Stomach (tissue), 9 donors: Measurements from ENCODE around the gene USP4. TPM values are rescaled to one million over a fixed set of nuclear protein-coding genes. Genes with fewer than 3 reads are reported as not detected.

Experiments used
- DNase-seq, 2 donors: peaks; one replicate each; pipeline versions ENCODE4 v3.0.0 to v3.0.0-alpha.2; 2013 to 2019
- H3K27ac ChIP-seq, 5 donors: fragments of 200-600 bp in 4 of 5; sonication (generic) in 4 of 5; one replicate each; pipeline ENCODE4 v1.5.1; 2013 to 2019; ENCODE audit warnings: mild to moderate bottlenecking in 1 of 5, moderate library complexity in 1 of 5
- H3K27me3 ChIP-seq, 3 donors: fragments of 200-600 bp; sonication (generic); one replicate each; pipeline ENCODE4 v1.5.1; 2017 to 2019; ENCODE audit warnings: mixed run types in 1 of 3
- H3K36me3 ChIP-seq, 4 donors: fragments of 200-600 bp; sonication (generic); 1 replicate in 3 of 4; 2 replicates in 1 of 4; pipeline ENCODE4 v1.5.1; 2016 to 2019
- H3K4me1 ChIP-seq, 4 donors: fragments of 200-600 bp; sonication (generic); one replicate each; pipeline ENCODE4 v1.5.1; 2016 to 2019
- H3K4me3 ChIP-seq, 4 donors: fragments of 200-600 bp; sonication (generic) in 3 of 4; one replicate each; pipeline ENCODE4 v1.5.1; 2016 to 2019; ENCODE audit warnings: mild to moderate bottlenecking in 1 of 4
- H3K9me3 ChIP-seq, 4 donors: fragments of 200-600 bp; sonication (generic); one replicate each; pipeline ENCODE4 v1.5.1; 2016 to 2019
- EP300 ChIP-seq: sonication (generic); formaldehyde crosslinking; IDR thresholded peaks from one replicate; pipeline ENCODE4 v1.6.1; 2017; ENCODE audit warnings: antibody characterized with exemption
- POLR2A ChIP-seq, 4 donors: fragments of 450-650 bp; IDR thresholded peaks; one replicate each; pipeline ENCODE4 v1.6.1; 2016; ENCODE audit warnings: antibody characterized with exemption in 4 of 4, control low read depth in 2 of 4, mild to moderate bottlenecking in 1 of 4, moderate library complexity in 1 of 4
- POLR2AphosphoS5 ChIP-seq, 3 donors: sonication (generic); formaldehyde crosslinking; IDR thresholded peaks; one replicate each; pipeline ENCODE4 v1.6.1; 2016; ENCODE audit warnings: antibody characterized with exemption in 3 of 3
- WGBS, 5 donors: extraction: QIAGEN DNeasy Blood & Tissue Kit in 3 of 5; methylation state at CpG; one replicate each; pipeline versions ENCODE4 v1.1.5 to v1.1.7; 2013 to 2018; 5-methylcytosine and 5-hydroxymethylcytosine counted together
- intact Hi-C: fragments of 100-400 bp; cut with DNase I; formaldehyde crosslinking; loops from one replicate; pipeline ENCODE4 v1.15.1; 2023; ENCODE audit warnings: low total_unique reads
- polyA plus RNA-seq, 3 donors: library from polyadenylated mRNA; stranded (reverse); fragments of 200-250 nt; gene quantifications; one replicate each; pipeline ENCODE4 v1.2.3, GENCODE V29; 2013
- total RNA-seq, 5 donors: library from RNA; depleted of rRNA; stranded (reverse); fragments of >200 nt; gene quantifications; one replicate each; pipeline versions ENCODE4 v1.1.0 to v1.2.3, GENCODE V29; 2014 to 2016
- TF ChIP-seq, protein P1 (sequence below), 7 experiments: fragments of 450-650 bp in 4 of 7; fragments of 200-600 bp in 3 of 7; sonication (generic) in 3 of 7; IDR thresholded peaks; one replicate each; pipeline ENCODE4 v1.5.1; 2016 to 2019; ENCODE audit warnings: antibody characterized with exemption in 7 of 7, control low read depth in 2 of 7, mild to moderate bottlenecking in 1 of 7
- donor health status: healthy with polysubstance abuse.
- donor health status: Bipolar disorder and iron deficiency.
- donor health status: healthy.

Gene USP4
- total and polyA plus RNA-seq, 8 donors: 21.9 to 123 (median 24.5) TPM

DNA sequence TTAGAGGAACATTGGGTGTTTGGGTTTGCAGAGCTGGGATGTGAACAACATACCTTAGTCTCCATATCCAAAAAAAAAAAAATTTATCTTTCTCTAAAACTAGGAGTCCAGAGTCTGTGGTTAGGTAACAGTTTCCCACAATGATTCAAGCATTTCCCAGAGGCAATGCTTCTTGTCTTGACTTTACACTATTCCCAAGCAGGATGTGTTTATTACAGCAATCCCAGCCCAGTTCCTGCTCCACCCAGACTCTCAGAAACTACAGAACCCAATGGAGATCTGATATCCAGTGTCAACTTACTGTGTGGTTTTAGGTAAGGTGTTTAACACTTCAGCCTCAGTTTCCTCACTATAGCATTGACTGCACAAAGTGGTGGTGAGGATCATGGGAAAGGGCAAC lies 60.5 kb downstream of the USP4 start:
- Histone ChIP-seq H3K27me3 (no peaks in the 10 kb centered on the region), H3K36me3 (peaks cover 34 to 66% (median 65%) of the 10 kb centered on the region in 4 donors), H3K4me3 (no peak overlapping the region), H3K9me3 (no peaks in the 10 kb centered on the region), H3K27ac (peak overlapping the region; percentile 36 to 96 (median 95)), H3K4me1 (peaks cover 18 to 42% (median 34%) of the 10 kb centered on the region in 4 donors)
- DNase-seq: peak in 1 of 2 donors; percentile 23
- intact Hi-C loops: no loop called here
- TF ChIP-seq POLR2A (IDR thresholded peaks at IDR 0.05) (no peak), EP300 (no peak), POLR2AphosphoS5 (IDR thresholded peaks at IDR 0.05) (peak in 1 of 3 donors; percentile 21)

DNA sequence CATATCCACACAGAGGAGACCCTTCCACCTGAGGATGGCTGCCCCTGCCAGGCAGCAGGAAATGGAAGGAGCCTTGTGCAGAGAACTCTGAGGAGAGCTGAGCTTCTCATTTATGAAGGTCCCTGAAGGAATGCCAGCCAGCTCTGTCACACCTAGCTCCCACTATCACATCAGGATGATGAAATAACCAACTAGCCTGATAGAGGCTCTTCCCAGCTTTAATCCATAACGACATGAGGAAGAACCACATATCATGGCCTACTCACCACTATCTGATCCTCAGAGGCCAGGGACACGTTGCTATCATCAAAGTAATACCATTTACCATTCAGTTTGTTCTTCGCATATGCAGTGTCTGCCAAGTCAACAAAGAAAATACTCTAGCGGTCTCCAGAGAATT lies 61.3 kb downstream of the USP4 start:
- TF ChIP-seq EP300 (no peak), POLR2A (IDR thresholded peaks at IDR 0.05) (no peak), POLR2AphosphoS5 (IDR thresholded peaks at IDR 0.05) (no peak)
- TF ChIP-seq, protein P1, sequence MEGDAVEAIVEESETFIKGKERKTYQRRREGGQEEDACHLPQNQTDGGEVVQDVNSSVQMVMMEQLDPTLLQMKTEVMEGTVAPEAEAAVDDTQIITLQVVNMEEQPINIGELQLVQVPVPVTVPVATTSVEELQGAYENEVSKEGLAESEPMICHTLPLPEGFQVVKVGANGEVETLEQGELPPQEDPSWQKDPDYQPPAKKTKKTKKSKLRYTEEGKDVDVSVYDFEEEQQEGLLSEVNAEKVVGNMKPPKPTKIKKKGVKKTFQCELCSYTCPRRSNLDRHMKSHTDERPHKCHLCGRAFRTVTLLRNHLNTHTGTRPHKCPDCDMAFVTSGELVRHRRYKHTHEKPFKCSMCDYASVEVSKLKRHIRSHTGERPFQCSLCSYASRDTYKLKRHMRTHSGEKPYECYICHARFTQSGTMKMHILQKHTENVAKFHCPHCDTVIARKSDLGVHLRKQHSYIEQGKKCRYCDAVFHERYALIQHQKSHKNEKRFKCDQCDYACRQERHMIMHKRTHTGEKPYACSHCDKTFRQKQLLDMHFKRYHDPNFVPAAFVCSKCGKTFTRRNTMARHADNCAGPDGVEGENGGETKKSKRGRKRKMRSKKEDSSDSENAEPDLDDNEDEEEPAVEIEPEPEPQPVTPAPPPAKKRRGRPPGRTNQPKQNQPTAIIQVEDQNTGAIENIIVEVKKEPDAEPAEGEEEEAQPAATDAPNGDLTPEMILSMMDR (IDR thresholded peaks at IDR 0.05): no peak
- peaks cover 26 to 58% (median 57%) of the 10 kb centered on the region in 4 donors for H3K36me3 ChIP-seq
- H3K4me3 ChIP-seq: no peak overlapping the region
- no peaks in the 10 kb centered on the region for H3K27me3 ChIP-seq
- H3K9me3 ChIP-seq: no peaks in the 10 kb centered on the region
- peak overlapping the region in 4 of 5 donors; percentile 93 to 96 (median 96) for H3K27ac ChIP-seq
- DNase-seq: no peak
- 26 to 44% (median 37%) methylated on average over 4 of the region's 4 CpGs for WGBS, 5 donors
- intact Hi-C loops: no loop called here
- H3K4me1 ChIP-seq: peaks cover 18 to 42% (median 34%) of the 10 kb centered on the region in 4 donors

DNA sequence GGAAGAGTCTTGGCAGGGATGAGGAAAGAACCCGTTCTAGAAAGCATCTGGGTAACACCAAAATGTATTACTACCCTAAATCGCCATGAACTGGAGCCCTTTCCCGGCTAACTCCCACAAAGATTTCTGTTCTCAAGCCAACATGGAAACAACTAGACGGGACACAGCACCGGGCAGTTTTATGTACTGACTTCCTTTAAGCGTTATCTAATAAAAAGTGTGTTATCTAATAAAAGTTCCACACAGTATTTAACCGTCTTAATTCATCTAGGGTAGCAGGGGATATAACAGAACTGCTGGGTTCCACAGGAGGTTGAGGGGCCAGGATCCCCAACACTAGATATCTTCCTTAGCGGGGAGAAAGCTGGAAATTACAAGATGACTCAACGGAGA lies 62.5 kb downstream of the USP4 start:
- Histone ChIP-seq H3K27ac (peak overlapping the region; percentile 86 to 96 (median 95)), H3K27me3 (no peaks in the 10 kb centered on the region), H3K4me1 (peaks cover 18 to 42% (median 34%) of the 10 kb centered on the region in 4 donors), H3K4me3 (peak overlapping the region; percentile 46 to 54 (median 50)), H3K9me3 (no peaks in the 10 kb centered on the region), H3K36me3 (peaks cover 21 to 55% (median 46%) of the 10 kb centered on the region in 4 donors)
- 18 to 23% (median 20%) methylated on average over 9 of the region's 9 CpGs for WGBS, 5 donors
- TF ChIP-seq, protein P1 (IDR thresholded peaks at IDR 0.05): no peak
- no peak for TF ChIP-seq EP300
- TF ChIP-seq POLR2AphosphoS5 (IDR thresholded peaks at IDR 0.05): no peak
- no peak for TF ChIP-seq POLR2A (IDR thresholded peaks at IDR 0.05)
- intact Hi-C loops: no loop called here
- no peak for DNase-seq

DNA sequence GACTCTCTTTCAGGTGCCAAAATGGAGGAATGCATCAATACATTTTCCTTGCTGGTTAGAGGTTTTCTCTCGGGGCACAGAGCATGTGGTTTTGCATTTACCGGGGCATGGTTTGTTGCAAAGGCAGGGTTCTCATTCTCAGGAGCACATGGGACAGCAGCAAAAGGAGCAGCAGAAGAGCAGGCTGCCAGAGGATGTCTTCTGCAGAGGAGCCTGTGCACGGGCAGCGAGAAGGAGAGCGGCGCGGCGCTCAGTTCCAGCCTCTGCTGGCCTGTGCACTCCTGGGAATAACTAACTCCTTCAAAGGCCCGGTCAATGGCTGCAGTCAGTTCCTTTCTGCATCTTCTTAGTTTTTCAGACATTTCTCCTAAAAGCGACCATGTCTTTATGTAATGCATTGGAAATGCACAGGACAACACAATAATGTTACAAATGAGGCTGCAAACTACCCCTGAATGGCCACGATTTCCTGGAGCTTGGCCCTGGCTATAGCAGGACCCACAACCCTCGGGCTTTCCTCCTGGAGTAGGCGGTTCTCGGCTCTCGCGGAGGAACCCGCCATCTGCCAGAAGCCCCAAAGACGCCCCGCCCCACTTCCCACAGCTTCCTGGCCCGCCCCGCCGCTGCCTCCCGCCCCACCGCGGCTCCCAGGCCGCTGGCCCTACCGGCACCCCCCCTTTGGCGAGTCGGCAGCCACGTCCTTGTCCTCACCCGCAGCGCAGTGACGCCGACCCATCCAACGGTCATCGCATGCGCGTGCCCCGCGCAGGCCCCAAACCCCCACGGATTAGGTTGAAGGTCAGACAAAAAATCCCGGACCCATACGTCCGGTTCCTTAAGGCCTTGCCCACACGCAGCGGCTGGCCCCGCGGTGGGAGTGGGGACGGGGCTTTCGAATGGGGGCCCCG lies 63.1 kb downstream of the USP4 start, which contains the start of gene C3orf62:
Gene C3orf62, minus strand, starts transcription at position 758 of the 908 bp plus-strand sequence. Its CDS starts 360 bp downstream, at position 398.
- peak; percentile 90 to 95 for DNase-seq
- H3K9me3 ChIP-seq: no peaks in the 10 kb centered on the region
- peaks cover 18 to 42% (median 34%) of the 10 kb centered on the region in 4 donors for H3K4me1 ChIP-seq
- H3K4me3 ChIP-seq: peak within 1 kb of the TSS; percentile 46 to 54 (median 50)
- 2 to 5% (median 2%) methylated on average over 28 to 51 of the region's 51 CpGs for WGBS, 5 donors
- no peaks in the 10 kb centered on the region for H3K27me3 ChIP-seq
- peaks cover 21 to 48% (median 39%) of the 10 kb centered on the region in 4 donors for H3K36me3 ChIP-seq
- TF ChIP-seq POLR2A (IDR thresholded peaks at IDR 0.05): no peak
- peak; percentile 43 to 76 (median 71) for TF ChIP-seq POLR2AphosphoS5 (IDR thresholded peaks at IDR 0.05)
- H3K27ac ChIP-seq: peak within 1 kb of the TSS; percentile 86 to 96 (median 95)
- intact Hi-C loops: no loop called here

DNA sequence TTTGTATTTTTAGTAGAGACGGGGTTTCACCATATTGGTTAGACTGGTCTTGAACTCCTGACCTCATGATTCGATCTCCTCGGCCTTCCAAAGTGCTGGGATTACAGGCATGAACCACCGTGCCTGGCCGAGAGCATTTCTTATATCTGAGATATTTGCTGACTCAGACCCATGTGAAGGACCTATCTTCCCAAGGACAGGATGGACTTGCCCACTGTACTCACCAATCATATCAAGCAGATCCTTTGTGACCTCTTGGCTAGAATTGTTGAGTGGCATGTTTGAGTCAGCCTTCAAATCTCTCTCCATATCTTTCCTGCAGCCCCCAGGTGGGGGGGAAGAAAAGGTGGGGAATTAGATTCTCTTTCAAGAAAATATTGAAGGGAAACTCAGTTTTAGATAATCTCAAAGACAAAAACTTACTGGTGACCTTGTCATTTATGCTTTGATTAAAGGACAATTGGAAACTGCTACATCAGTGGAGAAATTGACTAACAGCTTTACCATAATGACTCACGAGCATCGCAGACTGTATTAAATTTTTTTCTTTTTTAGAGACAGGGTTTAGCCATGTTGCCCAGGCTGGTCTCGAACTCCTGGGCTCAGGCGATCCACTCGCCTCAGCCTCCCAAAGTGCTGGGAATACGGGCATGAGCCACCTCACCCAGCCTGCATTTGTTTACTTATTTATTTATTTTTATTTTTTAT lies 65.9 kb downstream of the USP4 start:
- Histone ChIP-seq H3K36me3 (peaks cover 4 to 38% (median 24%) of the 10 kb centered on the region in 4 donors), H3K27me3 (no peaks in the 10 kb centered on the region), H3K27ac (no peak overlapping the region), H3K4me3 (no peak overlapping the region), H3K4me1 (peaks cover 18 to 33% (median 28%) of the 10 kb centered on the region in 4 donors), H3K9me3 (no peaks in the 10 kb centered on the region)
- no peak for DNase-seq
- intact Hi-C loops: no loop called here
- 92 to 96% (median 94%) methylated on average over 11 of the region's 11 CpGs for WGBS, 5 donors
- TF ChIP-seq POLR2A (IDR thresholded peaks at IDR 0.05) (no peak), EP300 (no peak), POLR2AphosphoS5 (IDR thresholded peaks at IDR 0.05) (no peak)
- TF ChIP-seq, protein P1 (IDR thresholded peaks at IDR 0.05): no peak
